Endothelial cell of umbilical vein (primary cell): ENCODE measurements around the gene RDM1. TPM values are rescaled to one million over a fixed set of nuclear protein-coding genes. Genes with fewer than 3 reads are reported as not detected.

ENCODE experiments used
- BruUV-seq: library from RNA; stranded (reverse); fragments of 400-500 nt; replicated peaks from 2 replicates; lab custom pipeline; 2021; lab: Mats Ljungman, UMichigan
- CTCF ChIA-PET: fragments of 300-600, 350-600 bp; sonication (Branson Sonifier 250); formaldehyde crosslinking; loops from one replicate; lab custom pipeline; 2021; ENCODE audit warnings: antibody characterized with exemption, inconsistent platforms; lab: Charles Lee
- POLR2A ChIA-PET: fragments of 300-600, 350-600 bp; sonication (Branson Sonifier 250); formaldehyde crosslinking; loops from one replicate; lab custom pipeline; 2021; ENCODE audit warnings: antibody characterized with exemption, inconsistent platforms; lab: Charles Lee
- DNase-seq: peaks from one replicate; pipeline ENCODE4 v3.0.0-alpha.2; 2011; ENCODE audit warnings: low read depth, low spot score
- FAIRE-seq: peaks from 2 replicates; lab custom pipeline; 2011; peaks lifted over from hg19 to GRCh38; lab: Jason Lieb, UNC
- H2AFZ ChIP-seq: 2 replicates; pipeline ENCODE4 v1.6.0; 2012; ENCODE audit warnings: low read depth, low read length, control low read depth, inconsistent platforms
- H3K27ac ChIP-seq: 2 replicates; pipeline ENCODE4 v1.5.1; 2011; ENCODE audit warnings: low read depth, mild to moderate bottlenecking, control low read depth, low read length, moderate library complexity; ENCODE audit not compliant: insufficient read depth
- H3K27me3 ChIP-seq, 2 experiments: 2 replicates each; pipeline versions ENCODE4 v1.6.0 to v1.6.1; 2011; ENCODE audit warnings: low read length in 2 of 2, mixed read lengths in 1 of 2; ENCODE audit not compliant: control insufficient read depth in 2 of 2, insufficient read depth in 2 of 2
- H3K36me3 ChIP-seq, 2 experiments: 2 replicates in 1 of 2; 3 replicates in 1 of 2; pipeline ENCODE4 v1.5.1; 2011; ENCODE audit warnings: low read length in 2 of 2, mild to moderate bottlenecking in 1 of 2, moderate library complexity in 1 of 2; ENCODE audit not compliant: control insufficient read depth in 2 of 2, insufficient read depth in 2 of 2; ENCODE audit errors: extremely low read depth in 1 of 2
- H3K4me1 ChIP-seq: 3 replicates; pipeline ENCODE4 v1.5.1; 2011; ENCODE audit warnings: mild to moderate bottlenecking, low read length; ENCODE audit not compliant: control insufficient read depth, insufficient read depth; ENCODE audit errors: extremely low read depth
- H3K4me2 ChIP-seq: 2 replicates; pipeline ENCODE4 v1.6.1; 2011; ENCODE audit warnings: low read length, control low read depth, mixed read lengths; ENCODE audit not compliant: insufficient read depth
- H3K4me3 ChIP-seq, 3 experiments: fragments of 200-600 bp in 1 of 3; sonication (generic), shearing (Covaris generic) in 1 of 3; replicated peaks in 1 of 3; 2 replicates each; pipeline ENCODE4 v1.5.1; 2011 to 2016; ENCODE audit warnings: control low read depth in 3 of 3, low read length in 3 of 3, mild to moderate bottlenecking in 2 of 3, inconsistent platforms in 1 of 3, low read depth in 1 of 3, moderate library complexity in 1 of 3; ENCODE audit not compliant: insufficient read depth in 1 of 3
- H3K79me2 ChIP-seq: 2 replicates; pipeline ENCODE4 v1.6.0; 2012; ENCODE audit warnings: low read length, inconsistent platforms; ENCODE audit not compliant: control insufficient read depth, insufficient read depth
- H3K9ac ChIP-seq: replicated peaks from 2 replicates; pipeline ENCODE3; 2011; ENCODE audit warnings: low read length, control low read depth; ENCODE audit not compliant: insufficient read depth; ENCODE audit errors: extremely low read depth
- H3K9me1 ChIP-seq: replicated peaks from 3 replicates; pipeline ENCODE4 v1.6.0; 2011; ENCODE audit warnings: mild to moderate bottlenecking, low read length; ENCODE audit not compliant: control insufficient read depth, insufficient read depth; ENCODE audit errors: extremely low read depth
- H3K9me3 ChIP-seq: replicated peaks from 2 replicates; pipeline ENCODE4 v1.5.1; 2012; ENCODE audit warnings: low read length, inconsistent platforms; ENCODE audit not compliant: control insufficient read depth, insufficient read depth
- H4K20me1 ChIP-seq: replicated peaks from 2 replicates; pipeline ENCODE3; 2011; ENCODE audit warnings: mild to moderate bottlenecking, low read length; ENCODE audit not compliant: control insufficient read depth, insufficient read depth; ENCODE audit errors: extremely low read depth
- EZH2 ChIP-seq: IDR thresholded peaks from 2 replicates; pipeline ENCODE4 v1.6.1; 2012; ENCODE audit warnings: borderline replicate concordance, low read depth, mild to moderate bottlenecking, moderate library complexity, low read length, inconsistent platforms; ENCODE audit not compliant: severe bottlenecking
- FOS ChIP-seq: IDR thresholded peaks from 2 replicates; pipeline ENCODE4 v1.6.1; 2011; ENCODE audit warnings: mild to moderate bottlenecking, low read length, moderate library complexity, borderline replicate concordance; ENCODE audit not compliant: insufficient read depth
- GATA2 ChIP-seq: IDR thresholded peaks from 2 replicates; pipeline ENCODE4 v1.7.0; 2011; ENCODE audit warnings: low read depth, mild to moderate bottlenecking, moderate library complexity, mixed read lengths, low read length; ENCODE audit not compliant: insufficient read length, insufficient read depth
- JUN ChIP-seq: IDR thresholded peaks from 2 replicates; pipeline ENCODE4 v1.6.1; 2011; ENCODE audit warnings: borderline replicate concordance, low read depth; ENCODE audit not compliant: insufficient read length, insufficient read depth
- MYC ChIP-seq: IDR thresholded peaks from one replicate; pipeline ENCODE4 v1.6.1; 2011; ENCODE audit warnings: mild to moderate bottlenecking, low read depth, low read length
- POLR2A ChIP-seq: IDR thresholded peaks from 2 replicates; pipeline ENCODE4 v1.6.1; 2012; ENCODE audit warnings: low read depth, mild to moderate bottlenecking, control low read depth, low read length
- POLR2AphosphoS5 ChIP-seq: IDR thresholded peaks from 2 replicates; pipeline ENCODE4 v1.6.1; 2012; ENCODE audit warnings: low read depth, mild to moderate bottlenecking, control low read depth, low read length, moderate library complexity; ENCODE audit not compliant: insufficient read depth
- dilution Hi-C: fragments of 300-500 bp; cut with MboI; formaldehyde crosslinking; loops from one replicate; pipeline ENCODE4 v1.15.0; 2019; ENCODE audit warnings: low sequenced_read_pairs; ENCODE audit not compliant: extremely low pct_ligation_motif_present
- intact Hi-C: fragments of 100-400 bp; cut with micrococcal nuclease; formaldehyde crosslinking; loops from one replicate; pipeline ENCODE4 v1.10.0; 2022
- polyA plus RNA-seq, 4 experiments: library from polyadenylated mRNA; depleted of rRNA in 3 of 4; stranded (reverse) in 3 of 4; unstranded in 1 of 4; fragments of >200 nt; gene quantifications; 2 replicates each; pipeline versions ENCODE4 v1.2.1 to v1.2.3, GENCODE V29; 2011 to 2012; ENCODE audit warnings: missing spikeins in 1 of 4
- total RNA-seq: library from RNA; stranded (reverse); gene quantifications from 2 replicates; pipeline ENCODE4 v1.2.3, GENCODE V29; 2021
- TF ChIP-seq, protein P1 (sequence below), 2 donors: IDR thresholded peaks; 1 replicate in 1 of 2; 2 replicates in 1 of 2; pipeline ENCODE4 v1.5.1; 2011; ENCODE audit warnings: low read length in 2 of 2, mild to moderate bottlenecking in 2 of 2, moderate library complexity in 2 of 2, control low read depth in 1 of 2, inconsistent platforms in 1 of 2, low read depth in 1 of 2; ENCODE audit not compliant: insufficient read depth in 1 of 2; ENCODE audit errors: extremely low read depth in 1 of 2
- TF ChIP-seq, protein P2 (sequence below): IDR thresholded peaks from 2 replicates; pipeline ENCODE4 v1.6.1; 2011; ENCODE audit not compliant: insufficient read depth, insufficient read length

The RDM1 gene
- total and polyA plus RNA-seq, 2 donors (not counting 3 experiments of a cell fraction or from before 2014, with no cell fraction given): 0.12 to 0.46 TPM

GRCh38 chr17:35965272-35965671 lies 34.7 kb upstream of the RDM1 start:
- no peak overlapping the region for H3K9ac ChIP-seq
- dilution Hi-C loops (no loop called here), intact Hi-C loops (no loop called here)
- H3K36me3 ChIP-seq: no peaks in the 10 kb centered on the region
- H4K20me1 ChIP-seq: no peaks in the 10 kb centered on the region
- H3K4me3 ChIP-seq: no peak overlapping the region
- CTCF ChIA-PET: interaction anchor here (1.9 kb wide), 1 partner anchor 184 kb away, joined by 10 read pairs; no protein-coding TSS in a partner anchor
- no peak overlapping the region for H2AFZ ChIP-seq
- peaks cover 0 to 4% of the 10 kb centered on the region in 2 experiments for H3K27me3 ChIP-seq
- H3K4me1 ChIP-seq: no peaks in the 10 kb centered on the region
- FAIRE-seq (no peak), DNase-seq (no peak)
- no peaks in the 10 kb centered on the region for H3K9me3 ChIP-seq
- BruUV-seq: no TSS peak
- TF ChIP-seq EZH2 (no peak), POLR2A (no peak), JUN (no peak), GATA2 (no peak), POLR2AphosphoS5 (no peak), MYC (no peak), FOS (no peak)
- TF ChIP-seq, protein P1, sequence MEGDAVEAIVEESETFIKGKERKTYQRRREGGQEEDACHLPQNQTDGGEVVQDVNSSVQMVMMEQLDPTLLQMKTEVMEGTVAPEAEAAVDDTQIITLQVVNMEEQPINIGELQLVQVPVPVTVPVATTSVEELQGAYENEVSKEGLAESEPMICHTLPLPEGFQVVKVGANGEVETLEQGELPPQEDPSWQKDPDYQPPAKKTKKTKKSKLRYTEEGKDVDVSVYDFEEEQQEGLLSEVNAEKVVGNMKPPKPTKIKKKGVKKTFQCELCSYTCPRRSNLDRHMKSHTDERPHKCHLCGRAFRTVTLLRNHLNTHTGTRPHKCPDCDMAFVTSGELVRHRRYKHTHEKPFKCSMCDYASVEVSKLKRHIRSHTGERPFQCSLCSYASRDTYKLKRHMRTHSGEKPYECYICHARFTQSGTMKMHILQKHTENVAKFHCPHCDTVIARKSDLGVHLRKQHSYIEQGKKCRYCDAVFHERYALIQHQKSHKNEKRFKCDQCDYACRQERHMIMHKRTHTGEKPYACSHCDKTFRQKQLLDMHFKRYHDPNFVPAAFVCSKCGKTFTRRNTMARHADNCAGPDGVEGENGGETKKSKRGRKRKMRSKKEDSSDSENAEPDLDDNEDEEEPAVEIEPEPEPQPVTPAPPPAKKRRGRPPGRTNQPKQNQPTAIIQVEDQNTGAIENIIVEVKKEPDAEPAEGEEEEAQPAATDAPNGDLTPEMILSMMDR (IDR thresholded peaks at IDR 0.05; ENCODE audit: extremely low read depth in 1 of 2, insufficient read depth in 1 of 2, low read depth in 1 of 2, low read length in 2 of 2): no peak
- TF ChIP-seq, protein P2, sequence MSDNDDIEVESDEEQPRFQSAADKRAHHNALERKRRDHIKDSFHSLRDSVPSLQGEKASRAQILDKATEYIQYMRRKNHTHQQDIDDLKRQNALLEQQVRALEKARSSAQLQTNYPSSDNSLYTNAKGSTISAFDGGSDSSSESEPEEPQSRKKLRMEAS: no peak
- H3K79me2 ChIP-seq: no peaks in the 10 kb centered on the region
- H3K27ac ChIP-seq: no peak overlapping the region
- H3K9me1 ChIP-seq: no peaks in the 10 kb centered on the region
- H3K4me2 ChIP-seq: no peak overlapping the region
- POLR2A ChIA-PET: interaction anchor here (0.6 kb wide), 1 partner anchor 184 kb away, joined by 4 read pairs; no protein-coding TSS in a partner anchor
